ENCODE results near the gene AIFM2. TPM values are rescaled to one million over a fixed set of nuclear protein-coding genes. Genes with fewer than 3 reads are reported as not detected.
A peak's percentile ranks its signal among the peaks of the same experiment; 100 is the strongest.
"Not testable (repeated sequence)": the region's sequence is repeated elsewhere in the genome, so short reads cannot be mapped to it uniquely, and the experiment has no call there.

Gene AIFM2
- total and polyA plus RNA-seq, 4 donors: 12.1 to 15.5 (median 13.8) TPM

- no peak for ATAC-seq (ENCODE audit: low FRiP score)
- peak in 1 of 2 donors; percentile 55 for DNase-seq
- Histone ChIP-seq H3K9me3 (ENCODE audit: control insufficient read depth, low read length) (no peaks in the 10 kb centered on the region), H3K4me1 (ENCODE audit: control insufficient read depth in 1 of 2, insufficient read depth in 2 of 2, low read length in 2 of 2) (no peaks in the 10 kb centered on the region), H3K27me3 (ENCODE audit: control insufficient read depth in 1 of 2, insufficient read depth in 2 of 2, low read length in 1 of 2) (no peaks in the 10 kb centered on the region), H3K36me3 (ENCODE audit: control insufficient read depth in 1 of 2, insufficient read depth in 2 of 2, low read length in 1 of 2) (peaks cover 6 to 13% of the 10 kb centered on the region in 2 donors), H3K4me3 (ENCODE audit: low read length in 2 of 2) (no peak overlapping the region), H3K27ac (ENCODE audit: low read depth in 1 of 2, low read length in 2 of 2) (no peak overlapping the region)
- 96% methylated on average over 15 of the region's 15 CpGs for WGBS, 2 donors
- intact Hi-C loops (cut with DNase I): no loop called here
These were observed 17.7 kb downstream of the AIFM2 start for GRCh38 chr10:70114902-70115301.

- intact Hi-C loops (cut with DNase I): no loop called here
- Histone ChIP-seq H3K4me3 (ENCODE audit: low read length in 2 of 2) (no peak overlapping the region), H3K4me1 (ENCODE audit: control insufficient read depth in 1 of 2, insufficient read depth in 2 of 2, low read length in 2 of 2) (no peaks in the 10 kb centered on the region), H3K27me3 (ENCODE audit: control insufficient read depth in 1 of 2, insufficient read depth in 2 of 2, low read length in 1 of 2) (no peaks in the 10 kb centered on the region), H3K27ac (ENCODE audit: low read depth in 1 of 2, low read length in 2 of 2) (no peak overlapping the region), H3K9me3 (ENCODE audit: control insufficient read depth, low read length) (no peaks in the 10 kb centered on the region), H3K36me3 (ENCODE audit: control insufficient read depth in 1 of 2, insufficient read depth in 2 of 2, low read length in 1 of 2) (peaks cover 6 to 8% of the 10 kb centered on the region in 2 donors)
- peak in 1 of 2 donors; percentile 28 for DNase-seq
- 86 to 92% methylated on average over 8 of the region's 8 CpGs for WGBS, 2 donors
- ATAC-seq (ENCODE audit: low FRiP score): no peak
These were observed 20.6 kb downstream of the AIFM2 start for GRCh38 chr10:70112071-70112470.

DNA sequence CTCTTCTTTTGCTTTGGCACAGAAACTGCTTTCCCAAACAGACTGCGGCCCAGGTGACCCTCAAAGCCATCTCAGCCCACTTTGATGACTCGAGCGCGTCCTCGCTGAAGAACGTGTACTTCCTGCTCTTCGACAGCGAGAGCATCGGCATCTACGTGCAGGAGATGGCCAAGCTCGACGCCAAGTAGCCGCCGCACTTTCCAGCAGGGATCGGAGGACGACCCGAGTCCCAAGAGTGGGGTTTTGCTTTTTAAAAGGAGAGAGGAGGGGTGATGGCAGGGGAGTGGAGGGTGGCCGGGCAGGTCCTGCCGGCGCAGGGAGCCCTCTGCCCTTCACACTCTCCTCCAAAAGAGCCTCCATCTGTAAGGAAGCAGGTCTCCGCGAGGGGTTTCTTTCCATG is 21.1 kb downstream of the AIFM2 start:
- DNase-seq (peak in 1 of 2 donors; percentile 43), ATAC-seq (ENCODE audit: low FRiP score) (no peak)
- H3K27me3 ChIP-seq (ENCODE audit: control insufficient read depth in 1 of 2, insufficient read depth in 2 of 2, low read length in 1 of 2): no peaks in the 10 kb centered on the region
- H3K4me1 ChIP-seq (ENCODE audit: control insufficient read depth in 1 of 2, insufficient read depth in 2 of 2, low read length in 2 of 2): no peaks in the 10 kb centered on the region
- H3K9me3 ChIP-seq (ENCODE audit: control insufficient read depth, low read length): no peaks in the 10 kb centered on the region
- WGBS, 2 donors: 88 to 92% methylated on average over 22 of the region's 22 CpGs
- H3K27ac ChIP-seq (ENCODE audit: low read depth in 1 of 2, low read length in 2 of 2): no peak overlapping the region
- peaks cover 6 to 8% of the 10 kb centered on the region in 2 donors for H3K36me3 ChIP-seq (ENCODE audit: control insufficient read depth in 1 of 2, insufficient read depth in 2 of 2, low read length in 1 of 2)
- no peak overlapping the region for H3K4me3 ChIP-seq (ENCODE audit: low read length in 2 of 2)
- intact Hi-C loops (cut with DNase I): no loop called here

DNA sequence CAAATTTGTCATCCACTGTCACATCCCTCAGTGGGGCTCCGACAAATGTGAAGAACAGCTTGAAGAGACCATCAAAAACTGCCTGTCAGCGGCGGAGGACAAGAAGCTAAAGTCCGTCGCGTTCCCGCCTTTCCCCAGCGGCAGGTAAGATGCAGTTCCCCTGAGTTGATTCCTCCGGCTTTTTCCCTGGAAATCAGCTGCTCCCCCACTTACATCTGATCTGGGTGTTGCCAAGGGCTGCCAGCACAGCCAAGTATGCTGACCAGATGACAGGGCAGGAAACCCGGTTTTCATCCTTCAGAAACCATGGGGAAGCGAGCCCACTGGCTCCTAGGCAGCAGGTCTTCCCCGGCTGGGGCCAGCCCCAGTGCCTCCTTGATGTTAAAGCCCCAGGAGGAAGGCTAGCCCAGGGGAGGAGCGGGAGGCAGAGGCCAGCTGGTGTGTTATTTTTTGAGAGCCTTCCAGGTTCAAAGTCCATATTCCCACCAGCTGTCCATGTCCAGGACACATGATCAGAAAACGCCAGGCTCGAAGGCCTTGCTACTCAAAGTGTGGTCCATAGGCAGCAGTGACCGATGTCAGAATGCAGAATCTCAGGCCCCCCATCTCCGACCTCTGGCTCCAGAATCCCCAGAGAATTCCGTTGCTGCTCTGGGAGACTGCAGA is 23.4 kb downstream of the AIFM2 start:
- H3K4me3 ChIP-seq (ENCODE audit: low read length in 2 of 2): no peak overlapping the region
- no peaks in the 10 kb centered on the region for H3K27me3 ChIP-seq (ENCODE audit: control insufficient read depth in 1 of 2, insufficient read depth in 2 of 2, low read length in 1 of 2)
- H3K27ac ChIP-seq (ENCODE audit: low read depth in 1 of 2, low read length in 2 of 2): no peak overlapping the region
- no peak for ATAC-seq (ENCODE audit: low FRiP score)
- H3K36me3 ChIP-seq (ENCODE audit: control insufficient read depth in 1 of 2, insufficient read depth in 2 of 2, low read length in 1 of 2): peaks cover 5 to 6% of the 10 kb centered on the region in 2 donors
- H3K4me1 ChIP-seq (ENCODE audit: control insufficient read depth in 1 of 2, insufficient read depth in 2 of 2, low read length in 2 of 2): no peaks in the 10 kb centered on the region
- 90 to 92% methylated on average over 18 of the region's 18 CpGs for WGBS, 2 donors
- intact Hi-C loops (cut with DNase I): no loop called here
- H3K9me3 ChIP-seq (ENCODE audit: control insufficient read depth, low read length): no peaks in the 10 kb centered on the region
- DNase-seq: no peak

DNA sequence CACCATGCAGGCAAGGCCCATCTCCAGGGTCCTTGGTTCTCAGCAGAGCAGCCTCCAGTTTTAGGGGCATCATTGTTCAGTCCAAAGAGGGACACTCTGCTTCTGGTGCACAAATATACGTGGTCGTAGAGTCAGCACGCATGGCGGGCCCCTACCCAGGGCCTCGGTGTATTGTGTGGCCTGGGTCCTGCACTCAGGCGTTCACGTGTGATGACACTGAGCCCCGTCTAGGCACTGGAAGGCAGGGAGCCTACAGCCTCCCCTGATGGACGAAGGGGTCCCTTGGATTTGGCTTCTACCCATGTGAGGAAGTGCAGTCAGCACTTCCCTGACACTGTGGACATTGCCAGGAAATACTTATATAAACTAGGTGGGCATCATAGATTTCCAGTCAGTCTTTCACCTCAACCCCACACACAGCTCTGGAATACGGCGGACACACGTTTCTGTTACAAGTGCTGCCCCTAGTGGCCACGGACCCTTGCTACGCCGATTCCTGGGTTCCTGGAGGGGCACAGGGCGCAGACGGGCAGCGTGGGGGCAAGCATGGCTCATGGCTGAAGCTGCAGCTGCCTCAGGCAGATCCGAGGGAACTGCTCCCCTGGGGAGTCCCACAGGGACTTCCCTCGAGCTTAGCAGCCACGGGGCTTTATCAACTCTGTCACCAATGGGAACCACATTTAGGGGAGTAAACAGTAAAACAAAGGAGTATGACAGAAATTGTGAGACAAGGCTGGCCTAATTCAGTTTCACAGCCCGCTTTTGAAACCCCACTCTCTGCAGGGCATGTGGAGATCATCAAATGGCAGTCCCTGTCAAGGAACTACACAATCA is 25.4 kb downstream of the AIFM2 start:
- WGBS, 2 donors: 68 to 70% methylated on average over 22 of the region's 22 CpGs
- no peak for DNase-seq
- Histone ChIP-seq H3K9me3 (ENCODE audit: control insufficient read depth, low read length) (no peaks in the 10 kb centered on the region), H3K27me3 (ENCODE audit: control insufficient read depth in 1 of 2, insufficient read depth in 2 of 2, low read length in 1 of 2) (no peaks in the 10 kb centered on the region), H3K36me3 (ENCODE audit: control insufficient read depth in 1 of 2, insufficient read depth in 2 of 2, low read length in 1 of 2) (peaks cover 0 to under 1% of the 10 kb centered on the region in 2 donors), H3K27ac (ENCODE audit: low read depth in 1 of 2, low read length in 2 of 2) (no peak overlapping the region), H3K4me3 (ENCODE audit: low read length in 2 of 2) (no peak overlapping the region), H3K4me1 (ENCODE audit: control insufficient read depth in 1 of 2, insufficient read depth in 2 of 2, low read length in 2 of 2) (no peaks in the 10 kb centered on the region)
- intact Hi-C loops (cut with DNase I): no loop called here
- no peak for ATAC-seq (ENCODE audit: low FRiP score)

DNA sequence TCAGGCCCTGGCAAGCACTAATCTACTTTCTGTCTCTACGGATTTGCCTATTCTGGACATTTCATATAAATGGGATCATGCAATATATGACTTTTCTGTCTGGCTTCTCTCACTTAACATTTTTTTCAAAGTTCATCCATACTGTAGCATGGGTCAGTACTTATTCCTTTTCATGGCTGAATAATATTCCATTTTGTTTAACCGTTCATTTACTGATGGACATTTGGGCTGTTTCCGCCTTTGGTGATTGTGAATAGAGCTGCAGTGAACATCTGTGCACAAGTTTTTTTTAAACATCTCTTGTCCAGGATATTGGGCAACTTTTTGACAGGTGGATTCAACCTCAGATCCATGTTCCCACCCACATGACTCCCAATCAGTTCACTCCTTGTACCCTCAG is 31.0 kb downstream of the AIFM2 start:
- Histone ChIP-seq H3K27me3 (ENCODE audit: control insufficient read depth in 1 of 2, insufficient read depth in 2 of 2, low read length in 1 of 2) (no peaks in the 10 kb centered on the region), H3K4me1 (ENCODE audit: control insufficient read depth in 1 of 2, insufficient read depth in 2 of 2, low read length in 2 of 2) (no peaks in the 10 kb centered on the region), H3K9me3 (ENCODE audit: control insufficient read depth, low read length) (no peaks in the 10 kb centered on the region), H3K27ac (ENCODE audit: low read depth in 1 of 2, low read length in 2 of 2) (no peak overlapping the region), H3K4me3 (ENCODE audit: low read length in 2 of 2) (no peak overlapping the region), H3K36me3 (ENCODE audit: control insufficient read depth in 1 of 2, insufficient read depth in 2 of 2, low read length in 1 of 2) (no peaks in the 10 kb centered on the region)
- intact Hi-C loops (cut with DNase I): no loop called here
- 65 to 81% methylated on average over 3 of the region's 3 CpGs for WGBS, 2 donors
- no peak for DNase-seq
- ATAC-seq (ENCODE audit: low FRiP score): no peak

DNA sequence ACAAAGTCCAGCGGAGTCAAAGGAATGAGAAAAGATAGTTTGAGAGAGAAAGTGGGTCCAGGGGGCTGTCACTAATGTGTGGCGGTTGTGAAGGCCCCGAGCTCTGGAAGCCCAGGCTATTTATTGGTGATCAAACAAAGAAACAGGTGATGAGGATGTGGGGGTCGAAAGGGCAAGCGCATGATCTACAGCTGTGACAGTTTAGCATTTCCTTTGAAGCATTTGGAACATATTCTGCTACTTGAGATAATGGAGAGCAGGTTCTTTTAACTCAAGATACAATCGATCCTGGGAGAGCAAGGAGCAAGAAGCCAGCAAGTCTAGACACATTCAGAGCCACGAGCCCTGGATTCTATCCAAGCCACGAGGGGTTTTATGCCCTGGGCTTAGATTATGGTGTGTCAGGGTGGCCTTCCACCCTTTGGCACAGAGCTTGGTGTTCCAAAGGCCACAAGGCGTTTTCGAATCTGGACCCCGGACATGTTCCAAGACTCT is 31.5 kb downstream of the AIFM2 start:
- ATAC-seq (ENCODE audit: low FRiP score): not testable (repeated sequence)

GRCh38 chr10:70098271-70098670 is 34.4 kb downstream of the AIFM2 start:
- H3K4me3 ChIP-seq (ENCODE audit: low read length in 2 of 2): no peak overlapping the region
- no peaks in the 10 kb centered on the region for H3K27me3 ChIP-seq (ENCODE audit: control insufficient read depth in 1 of 2, insufficient read depth in 2 of 2, low read length in 1 of 2)
- no peak overlapping the region for H3K27ac ChIP-seq (ENCODE audit: low read depth in 1 of 2, low read length in 2 of 2)
- ATAC-seq (ENCODE audit: low FRiP score): no peak
- peaks cover under 1 to 4% of the 10 kb centered on the region in 2 donors for H3K36me3 ChIP-seq (ENCODE audit: control insufficient read depth in 1 of 2, insufficient read depth in 2 of 2, low read length in 1 of 2)
- no peaks in the 10 kb centered on the region for H3K9me3 ChIP-seq (ENCODE audit: control insufficient read depth, low read length)
- WGBS, 2 donors: 97 to 98% methylated on average over 3 of the region's 3 CpGs
- DNase-seq: no peak
- H3K4me1 ChIP-seq (ENCODE audit: control insufficient read depth in 1 of 2, insufficient read depth in 2 of 2, low read length in 2 of 2): no peaks in the 10 kb centered on the region
- intact Hi-C loops (cut with DNase I): no loop called here

More for the DNA sequence above, 31.5 kb downstream of the AIFM2 start:
- H3K9me3 ChIP-seq (ENCODE audit: control insufficient read depth, low read length); H3K27me3 ChIP-seq (ENCODE audit: control insufficient read depth in 1 of 2, insufficient read depth in 2 of 2, low read length in 1 of 2); H3K27ac ChIP-seq (ENCODE audit: low read depth in 1 of 2, low read length in 2 of 2); intact Hi-C loops (cut with DNase I); DNase-seq; H3K36me3 ChIP-seq (ENCODE audit: control insufficient read depth in 1 of 2, insufficient read depth in 2 of 2, low read length in 1 of 2); H3K4me1 ChIP-seq (ENCODE audit: control insufficient read depth in 1 of 2, insufficient read depth in 2 of 2, low read length in 2 of 2); H3K4me3 ChIP-seq (ENCODE audit: low read length in 2 of 2): not testable (repeated sequence)
- WGBS, 2 donors: 83 to 86% methylated on average over 11 of the region's 11 CpGs

Data from aorta (tissue), 5 donors.